K562 (cell line): ENCODE data around the gene NCOA1.
"Not testable (repeated sequence)": the region's sequence is repeated elsewhere in the genome, so short reads cannot be mapped to it uniquely, and the experiment has no call there.

ENCODE experiments used
- L3MBTL2 ChIP-seq: fragments of 450-650 bp; IDR thresholded peaks from 2 replicates; pipeline ENCODE4 v1.6.1; 2016; ENCODE audit warnings: mild to moderate bottlenecking, moderate library complexity
- TAF1 ChIP-seq: IDR thresholded peaks from 2 replicates; pipeline ENCODE4 v1.6.1; 2011; ENCODE audit warnings: mild to moderate bottlenecking, low read length, moderate library complexity; ENCODE audit not compliant: insufficient read depth, control insufficient read depth, severe bottlenecking; ENCODE audit errors: extremely low read depth
- TF ChIP-seq, protein P1 (sequence below): IDR thresholded peaks from 2 replicates; pipeline ENCODE4 v1.6.1; 2016; ENCODE audit warnings: missing genetic modification characterization, missing compliant biosample characterization

DNA sequence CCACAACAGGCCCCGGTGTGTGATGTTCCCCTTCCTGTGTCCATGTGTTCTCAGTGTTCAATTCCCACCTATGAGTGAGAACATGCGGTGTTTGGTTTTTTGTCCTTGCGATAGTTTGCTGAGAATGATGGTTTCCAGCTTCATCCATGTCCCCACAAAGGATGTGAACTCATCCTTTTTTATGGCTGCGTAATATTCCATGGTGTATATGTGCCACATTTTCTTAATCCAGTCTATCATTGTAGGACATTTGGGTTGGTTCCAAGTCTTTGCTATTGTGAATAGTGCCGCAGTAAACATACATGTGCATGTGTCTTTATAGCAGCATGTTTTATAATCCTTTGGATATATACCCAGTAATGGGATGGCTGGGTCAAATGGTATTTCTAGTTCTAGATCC lies 309.4 kb downstream of the NCOA1 start:
- TF ChIP-seq, protein P1, sequence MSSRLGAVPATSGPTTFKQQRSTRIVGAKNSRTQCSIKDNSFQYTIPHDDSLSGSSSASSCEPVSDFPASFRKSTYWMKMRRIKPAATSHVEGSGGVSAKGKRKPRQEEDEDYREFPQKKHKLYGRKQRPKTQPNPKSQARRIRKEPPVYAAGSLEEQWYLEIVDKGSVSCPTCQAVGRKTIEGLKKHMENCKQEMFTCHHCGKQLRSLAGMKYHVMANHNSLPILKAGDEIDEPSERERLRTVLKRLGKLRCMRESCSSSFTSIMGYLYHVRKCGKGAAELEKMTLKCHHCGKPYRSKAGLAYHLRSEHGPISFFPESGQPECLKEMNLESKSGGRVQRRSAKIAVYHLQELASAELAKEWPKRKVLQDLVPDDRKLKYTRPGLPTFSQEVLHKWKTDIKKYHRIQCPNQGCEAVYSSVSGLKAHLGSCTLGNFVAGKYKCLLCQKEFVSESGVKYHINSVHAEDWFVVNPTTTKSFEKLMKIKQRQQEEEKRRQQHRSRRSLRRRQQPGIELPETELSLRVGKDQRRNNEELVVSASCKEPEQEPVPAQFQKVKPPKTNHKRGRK: not testable (repeated sequence)
- not testable (repeated sequence) for TF ChIP-seq L3MBTL2, TAF1
